Measurements from ENCODE around the gene MCM8.

DNA sequence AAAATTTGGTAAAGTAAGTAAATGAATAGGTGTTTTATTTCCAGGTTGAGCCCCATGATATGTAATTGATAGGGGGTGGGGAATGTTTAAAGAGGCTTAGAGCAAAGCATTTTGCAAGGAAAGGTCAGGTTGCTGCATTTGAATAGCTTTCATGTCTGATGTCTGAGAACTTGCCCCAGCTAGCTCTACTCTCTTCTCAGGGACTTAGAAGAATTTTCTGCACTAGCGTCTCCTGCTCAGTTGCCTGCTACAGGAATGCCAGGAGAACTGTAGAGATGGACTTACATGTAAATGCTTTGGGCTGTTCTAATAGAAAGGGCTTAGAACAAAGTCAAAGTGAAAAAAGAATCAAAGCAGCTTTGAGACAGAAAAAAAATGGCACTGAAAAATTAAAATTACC lies 35.6 kb upstream of the MCM8 start:
- TF ChIP-seq, protein P1, sequence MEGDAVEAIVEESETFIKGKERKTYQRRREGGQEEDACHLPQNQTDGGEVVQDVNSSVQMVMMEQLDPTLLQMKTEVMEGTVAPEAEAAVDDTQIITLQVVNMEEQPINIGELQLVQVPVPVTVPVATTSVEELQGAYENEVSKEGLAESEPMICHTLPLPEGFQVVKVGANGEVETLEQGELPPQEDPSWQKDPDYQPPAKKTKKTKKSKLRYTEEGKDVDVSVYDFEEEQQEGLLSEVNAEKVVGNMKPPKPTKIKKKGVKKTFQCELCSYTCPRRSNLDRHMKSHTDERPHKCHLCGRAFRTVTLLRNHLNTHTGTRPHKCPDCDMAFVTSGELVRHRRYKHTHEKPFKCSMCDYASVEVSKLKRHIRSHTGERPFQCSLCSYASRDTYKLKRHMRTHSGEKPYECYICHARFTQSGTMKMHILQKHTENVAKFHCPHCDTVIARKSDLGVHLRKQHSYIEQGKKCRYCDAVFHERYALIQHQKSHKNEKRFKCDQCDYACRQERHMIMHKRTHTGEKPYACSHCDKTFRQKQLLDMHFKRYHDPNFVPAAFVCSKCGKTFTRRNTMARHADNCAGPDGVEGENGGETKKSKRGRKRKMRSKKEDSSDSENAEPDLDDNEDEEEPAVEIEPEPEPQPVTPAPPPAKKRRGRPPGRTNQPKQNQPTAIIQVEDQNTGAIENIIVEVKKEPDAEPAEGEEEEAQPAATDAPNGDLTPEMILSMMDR (IDR thresholded peaks at IDR 0.05) = no peak
- TF ChIP-seq POLR2A (IDR thresholded peaks at IDR 0.05) = no peak
- TF ChIP-seq EP300 (IDR thresholded peaks at IDR 0.05) = no peak
